HG03460 (cell line): ENCODE measurements around the gene TCF4.
A peak's percentile ranks its signal among the peaks of the same experiment; 100 is the strongest.

ENCODE experiments used
- ATAC-seq: cut with Tn5 transposase; IDR thresholded peaks from one replicate; pipeline ENCODE4 v1.9.1; 2021; ENCODE audit not compliant: unreplicated experiment

The TCF4 gene

GRCh38 chr18:55588111-55588869 is at the start of gene TCF4:
TSS of gene TCF4 (minus strand) at chr18:55588192. CDS start at chr18:55587116, 1,076 bp downstream.
- no peak for ATAC-seq

GRCh38 chr18:55637204-55637603 is 49.2 kb upstream of the TCF4 start:
- no peak for ATAC-seq

- ATAC-seq, result no peak
These were observed 47.4 kb upstream of the TCF4 start for GRCh38 chr18:55635439-55635838.

- ATAC-seq, result no peak
These were observed 46.6 kb upstream of the TCF4 start for GRCh38 chr18:55634545-55634944.

GRCh38 chr18:55633032-55633431 is 45.0 kb upstream of the TCF4 start:
- ATAC-seq, result no peak

GRCh38 chr18:55629133-55629532 is 41.1 kb upstream of the TCF4 start:
- no peak for ATAC-seq

GRCh38 chr18:55627007-55627406 is 39.0 kb upstream of the TCF4 start:
- no peak for ATAC-seq

GRCh38 chr18:55625901-55626300 is 37.9 kb upstream of the TCF4 start:
- ATAC-seq, result no peak

- no peak for ATAC-seq
These were observed 35.6 kb upstream of the TCF4 start for GRCh38 chr18:55623626-55624025.

GRCh38 chr18:55610506-55610905 is 22.5 kb upstream of the TCF4 start:
- no peak for ATAC-seq

GRCh38 chr18:55609160-55609825 is 21.3 kb upstream of the TCF4 start:
- ATAC-seq, result no peak

- no peak for ATAC-seq
These were observed 20.5 kb upstream of the TCF4 start for GRCh38 chr18:55608497-55608896.

GRCh38 chr18:55607773-55608172 is 19.8 kb upstream of the TCF4 start:
- ATAC-seq, result no peak

GRCh38 chr18:55605733-55606338 is 17.8 kb upstream of the TCF4 start:
- ATAC-seq, result peak; percentile 72

- no peak for ATAC-seq
These were observed 15.8 kb upstream of the TCF4 start for GRCh38 chr18:55603775-55604174.

- no peak for ATAC-seq
These were observed 5.9 kb upstream of the TCF4 start for GRCh38 chr18:55593888-55594287.

GRCh38 chr18:55592572-55592971 is 4.6 kb upstream of the TCF4 start:
- ATAC-seq, result no peak

- no peak for ATAC-seq
These were observed 4.1 kb upstream of the TCF4 start for GRCh38 chr18:55592106-55592505.

GRCh38 chr18:55589625-55590291 is 1.8 kb upstream of the TCF4 start:
- peak; percentile 81 for ATAC-seq

- no peak for ATAC-seq
These were observed 1.0 kb upstream of the TCF4 start for GRCh38 chr18:55588870-55589595.
